ENCODE data around the gene LRMDA. TPM values are rescaled to one million over a fixed set of nuclear protein-coding genes. Genes with fewer than 3 reads are reported as not detected.
"Not testable (repeated sequence)": the region's sequence is repeated elsewhere in the genome, so short reads cannot be mapped to it uniquely, and the experiment has no call there.

LRMDA gene
- total RNA-seq, 1 donor from 2014 or later = not detected

GRCh38 chr10:76139431-76139830 is 708.0 kb downstream of the LRMDA start:
- no peaks in the 10 kb centered on the region for H3K36me3 Mint-ChIP-seq (ENCODE audit: low read depth)
- intact Hi-C loops (cut with micrococcal nuclease) = no loop called here
- no peak overlapping the region for H3K27ac Mint-ChIP-seq
- no peaks in the 10 kb centered on the region for H3K9me3 Mint-ChIP-seq
- H3K27me3 Mint-ChIP-seq (ENCODE audit: low read depth) = no peaks in the 10 kb centered on the region
- H3K4me3 Mint-ChIP-seq (ENCODE audit: low read depth) = no peak overlapping the region
- H3K4me1 Mint-ChIP-seq (ENCODE audit: low read depth) = no peaks in the 10 kb centered on the region
- no peak for DNase-seq (ENCODE audit: low spot score)

GRCh38 chr10:76141376-76141775 is 710.0 kb downstream of the LRMDA start:
- Mint-ChIP-seq H3K4me3 (ENCODE audit: low read depth) (no peak overlapping the region), H3K9me3 (peaks cover 5% of the 10 kb centered on the region), H3K4me1 (ENCODE audit: low read depth) (no peaks in the 10 kb centered on the region), H3K27ac (no peak overlapping the region), H3K27me3 (ENCODE audit: low read depth) (no peaks in the 10 kb centered on the region), H3K36me3 (ENCODE audit: low read depth) (no peaks in the 10 kb centered on the region)
- intact Hi-C loops (cut with micrococcal nuclease) = no loop called here
- DNase-seq (ENCODE audit: low spot score) = no peak

- H3K4me3 Mint-ChIP-seq (ENCODE audit: low read depth); H3K36me3 Mint-ChIP-seq (ENCODE audit: low read depth); intact Hi-C loops (cut with micrococcal nuclease); DNase-seq (ENCODE audit: low spot score); H3K27me3 Mint-ChIP-seq (ENCODE audit: low read depth); H3K27ac Mint-ChIP-seq; H3K4me1 Mint-ChIP-seq (ENCODE audit: low read depth): not testable (repeated sequence)
- H3K9me3 Mint-ChIP-seq = peaks cover 15% of the 10 kb centered on the region
These were observed 716.8 kb downstream of the LRMDA start for GRCh38 chr10:76148217-76148616.

GRCh38 chr10:76149182-76149581 is 717.8 kb downstream of the LRMDA start:
- Mint-ChIP-seq H3K27me3 (ENCODE audit: low read depth) (no peaks in the 10 kb centered on the region), H3K27ac (no peak overlapping the region), H3K4me1 (ENCODE audit: low read depth) (no peaks in the 10 kb centered on the region), H3K4me3 (ENCODE audit: low read depth) (no peak overlapping the region), H3K9me3 (peaks cover 15% of the 10 kb centered on the region), H3K36me3 (ENCODE audit: low read depth) (no peaks in the 10 kb centered on the region)
- no peak for DNase-seq (ENCODE audit: low spot score)
- intact Hi-C loops (cut with micrococcal nuclease) = no loop called here

GRCh38 chr10:76149602-76150138 is 718.2 kb downstream of the LRMDA start:
- Mint-ChIP-seq H3K9me3 (peaks cover 15% of the 10 kb centered on the region), H3K27me3 (ENCODE audit: low read depth) (no peaks in the 10 kb centered on the region), H3K4me1 (ENCODE audit: low read depth) (no peaks in the 10 kb centered on the region), H3K36me3 (ENCODE audit: low read depth) (no peaks in the 10 kb centered on the region), H3K27ac (no peak overlapping the region), H3K4me3 (ENCODE audit: low read depth) (no peak overlapping the region)
- DNase-seq (ENCODE audit: low spot score) = no peak
- intact Hi-C loops (cut with micrococcal nuclease) = no loop called here

GRCh38 chr10:76150139-76150875 is 718.9 kb downstream of the LRMDA start:
- DNase-seq (ENCODE audit: low spot score) = no peak
- Mint-ChIP-seq H3K36me3 (ENCODE audit: low read depth) (no peaks in the 10 kb centered on the region), H3K27ac (no peak overlapping the region), H3K4me1 (ENCODE audit: low read depth) (no peaks in the 10 kb centered on the region), H3K9me3 (peaks cover 14% of the 10 kb centered on the region), H3K27me3 (ENCODE audit: low read depth) (no peaks in the 10 kb centered on the region), H3K4me3 (ENCODE audit: low read depth) (no peak overlapping the region)
- intact Hi-C loops (cut with micrococcal nuclease) = no loop called here

GRCh38 chr10:76150876-76151288 is 719.5 kb downstream of the LRMDA start:
- no peaks in the 10 kb centered on the region for H3K4me1 Mint-ChIP-seq (ENCODE audit: low read depth)
- H3K27ac Mint-ChIP-seq = no peak overlapping the region
- no peaks in the 10 kb centered on the region for H3K36me3 Mint-ChIP-seq (ENCODE audit: low read depth)
- H3K9me3 Mint-ChIP-seq = peaks cover 11% of the 10 kb centered on the region
- intact Hi-C loops (cut with micrococcal nuclease) = no loop called here
- H3K27me3 Mint-ChIP-seq (ENCODE audit: low read depth) = no peaks in the 10 kb centered on the region
- DNase-seq (ENCODE audit: low spot score) = no peak
- no peak overlapping the region for H3K4me3 Mint-ChIP-seq (ENCODE audit: low read depth)

- intact Hi-C loops (cut with micrococcal nuclease) = no loop called here
- Mint-ChIP-seq H3K27me3 (ENCODE audit: low read depth) (no peaks in the 10 kb centered on the region), H3K4me1 (ENCODE audit: low read depth) (no peaks in the 10 kb centered on the region), H3K9me3 (peaks cover 11% of the 10 kb centered on the region), H3K36me3 (ENCODE audit: low read depth) (no peaks in the 10 kb centered on the region), H3K27ac (no peak overlapping the region), H3K4me3 (ENCODE audit: low read depth) (no peak overlapping the region)
- DNase-seq (ENCODE audit: low spot score) = no peak
These were observed 720.8 kb downstream of the LRMDA start for GRCh38 chr10:76152186-76152585.

- Mint-ChIP-seq H3K27me3 (ENCODE audit: low read depth) (no peaks in the 10 kb centered on the region), H3K4me1 (ENCODE audit: low read depth) (no peaks in the 10 kb centered on the region)
These were observed 724.5 kb downstream of the LRMDA start for GRCh38 chr10:76155961-76156360.

GRCh38 chr10:76160446-76161300 is 729.2 kb downstream of the LRMDA start:
- DNase-seq (ENCODE audit: low spot score) = no peak
- Mint-ChIP-seq H3K9me3 (peaks cover 4% of the 10 kb centered on the region), H3K4me3 (ENCODE audit: low read depth) (no peak overlapping the region), H3K4me1 (ENCODE audit: low read depth) (no peaks in the 10 kb centered on the region), H3K27me3 (ENCODE audit: low read depth) (no peaks in the 10 kb centered on the region), H3K27ac (no peak overlapping the region), H3K36me3 (ENCODE audit: low read depth) (no peaks in the 10 kb centered on the region)
- intact Hi-C loops (cut with micrococcal nuclease) = no loop called here

More at GRCh38 chr10:76155961-76156360, 724.5 kb downstream of the LRMDA start:
- Mint-ChIP-seq H3K9me3 (peaks cover 4% of the 10 kb centered on the region), H3K36me3 (ENCODE audit: low read depth) (no peaks in the 10 kb centered on the region), H3K27ac (no peak overlapping the region), H3K4me3 (ENCODE audit: low read depth) (no peak overlapping the region)
- intact Hi-C loops (cut with micrococcal nuclease) = no loop called here
- DNase-seq (ENCODE audit: low spot score) = no peak

GRCh38 chr10:76161301-76161582 is 729.8 kb downstream of the LRMDA start:
- no peaks in the 10 kb centered on the region for H3K4me1 Mint-ChIP-seq (ENCODE audit: low read depth)
- intact Hi-C loops (cut with micrococcal nuclease) = no loop called here
- H3K36me3 Mint-ChIP-seq (ENCODE audit: low read depth) = no peaks in the 10 kb centered on the region
- no peaks in the 10 kb centered on the region for H3K27me3 Mint-ChIP-seq (ENCODE audit: low read depth)
- H3K9me3 Mint-ChIP-seq = peaks cover 8% of the 10 kb centered on the region
- no peak overlapping the region for H3K27ac Mint-ChIP-seq
- H3K4me3 Mint-ChIP-seq (ENCODE audit: low read depth) = no peak overlapping the region
- DNase-seq (ENCODE audit: low spot score) = no peak

- no peak overlapping the region for H3K27ac Mint-ChIP-seq
- no peaks in the 10 kb centered on the region for H3K27me3 Mint-ChIP-seq (ENCODE audit: low read depth)
- H3K4me3 Mint-ChIP-seq (ENCODE audit: low read depth) = no peak overlapping the region
- no peaks in the 10 kb centered on the region for H3K36me3 Mint-ChIP-seq (ENCODE audit: low read depth)
- H3K4me1 Mint-ChIP-seq (ENCODE audit: low read depth) = no peaks in the 10 kb centered on the region
- intact Hi-C loops (cut with micrococcal nuclease) = no loop called here
- no peak for DNase-seq (ENCODE audit: low spot score)
- H3K9me3 Mint-ChIP-seq = peaks cover 20% of the 10 kb centered on the region
These were observed 737.0 kb downstream of the LRMDA start for GRCh38 chr10:76168437-76168836.

GRCh38 chr10:76169246-76169645 is 737.8 kb downstream of the LRMDA start:
- no peak for DNase-seq (ENCODE audit: low spot score)
- Mint-ChIP-seq H3K4me3 (ENCODE audit: low read depth) (no peak overlapping the region), H3K4me1 (ENCODE audit: low read depth) (no peaks in the 10 kb centered on the region), H3K9me3 (peaks cover 20% of the 10 kb centered on the region), H3K27me3 (ENCODE audit: low read depth) (no peaks in the 10 kb centered on the region), H3K27ac (no peak overlapping the region), H3K36me3 (ENCODE audit: low read depth) (no peaks in the 10 kb centered on the region)
- intact Hi-C loops (cut with micrococcal nuclease) = no loop called here
